Measurements from ENCODE around the gene AFF1. TPM values are rescaled to one million over a fixed set of nuclear protein-coding genes. Genes with fewer than 3 reads are reported as not detected.
A peak's percentile ranks its signal among the peaks of the same experiment; 100 is the strongest.

The AFF1 gene
- total and polyA plus RNA-seq, 2 experiments from 2014 or later = 31.9 to 38.7 TPM

DNA sequence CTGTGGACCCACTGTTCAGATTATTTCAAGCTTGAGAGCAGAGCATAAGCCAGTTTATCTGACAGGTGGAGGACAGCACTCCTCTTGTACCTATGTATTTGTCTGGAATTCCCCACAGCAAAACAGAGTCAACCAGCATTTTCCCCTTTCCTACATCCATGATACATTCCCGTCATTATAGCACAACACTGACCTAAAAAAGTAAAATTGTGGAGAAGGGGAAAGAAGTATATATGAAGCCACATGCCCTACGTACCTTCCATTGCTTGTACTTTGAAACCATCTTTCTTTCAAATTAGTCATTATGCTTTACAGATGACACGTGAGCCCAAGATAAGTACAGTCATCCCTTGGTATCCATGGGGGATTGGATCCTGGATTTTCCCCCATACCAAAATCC, 212.3 kb downstream of the AFF1 start:
- Histone ChIP-seq H3K4me2 (no peak overlapping the region), H3K9me3 (ENCODE audit: low read depth) (no peaks in the 10 kb centered on the region), H2AFZ (no peak overlapping the region), H3K4me3 (no peak overlapping the region), H4K20me1 (ENCODE audit: insufficient read depth, poor library complexity, severe bottlenecking) (no peaks in the 10 kb centered on the region), H3K4me1 (ENCODE audit: insufficient read depth) (peaks cover 14% of the 10 kb centered on the region), H3K27me3 (no peaks in the 10 kb centered on the region), H3K36me3 (replicated peaks; ENCODE audit: insufficient read depth, low read depth) (no peaks in the 10 kb centered on the region), H3K27ac (no peak overlapping the region), H3K79me2 (no peaks in the 10 kb centered on the region), H3K9me2 (replicated peaks; ENCODE audit: insufficient read depth) (no peaks in the 10 kb centered on the region)
- WGBS (ENCODE audit: low lambda C conversion rate, missing lambda C conversion rate) = 93% methylated on average over 3 of the region's 3 CpGs
- TF ChIP-seq EZH2 (IDR thresholded peaks at IDR 0.05; ENCODE audit: borderline replicate concordance) (no peak), EZH2phosphoT487 (IDR thresholded peaks at IDR 0.05; ENCODE audit: low read depth, severe bottlenecking, unreplicated experiment) (no peak)
- TF ChIP-seq, protein P1, sequence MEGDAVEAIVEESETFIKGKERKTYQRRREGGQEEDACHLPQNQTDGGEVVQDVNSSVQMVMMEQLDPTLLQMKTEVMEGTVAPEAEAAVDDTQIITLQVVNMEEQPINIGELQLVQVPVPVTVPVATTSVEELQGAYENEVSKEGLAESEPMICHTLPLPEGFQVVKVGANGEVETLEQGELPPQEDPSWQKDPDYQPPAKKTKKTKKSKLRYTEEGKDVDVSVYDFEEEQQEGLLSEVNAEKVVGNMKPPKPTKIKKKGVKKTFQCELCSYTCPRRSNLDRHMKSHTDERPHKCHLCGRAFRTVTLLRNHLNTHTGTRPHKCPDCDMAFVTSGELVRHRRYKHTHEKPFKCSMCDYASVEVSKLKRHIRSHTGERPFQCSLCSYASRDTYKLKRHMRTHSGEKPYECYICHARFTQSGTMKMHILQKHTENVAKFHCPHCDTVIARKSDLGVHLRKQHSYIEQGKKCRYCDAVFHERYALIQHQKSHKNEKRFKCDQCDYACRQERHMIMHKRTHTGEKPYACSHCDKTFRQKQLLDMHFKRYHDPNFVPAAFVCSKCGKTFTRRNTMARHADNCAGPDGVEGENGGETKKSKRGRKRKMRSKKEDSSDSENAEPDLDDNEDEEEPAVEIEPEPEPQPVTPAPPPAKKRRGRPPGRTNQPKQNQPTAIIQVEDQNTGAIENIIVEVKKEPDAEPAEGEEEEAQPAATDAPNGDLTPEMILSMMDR (IDR thresholded peaks at IDR 0.05; ENCODE audit: poor library complexity) = no peak
- no peak for DNase-seq (ENCODE audit: low spot score)

DNA sequence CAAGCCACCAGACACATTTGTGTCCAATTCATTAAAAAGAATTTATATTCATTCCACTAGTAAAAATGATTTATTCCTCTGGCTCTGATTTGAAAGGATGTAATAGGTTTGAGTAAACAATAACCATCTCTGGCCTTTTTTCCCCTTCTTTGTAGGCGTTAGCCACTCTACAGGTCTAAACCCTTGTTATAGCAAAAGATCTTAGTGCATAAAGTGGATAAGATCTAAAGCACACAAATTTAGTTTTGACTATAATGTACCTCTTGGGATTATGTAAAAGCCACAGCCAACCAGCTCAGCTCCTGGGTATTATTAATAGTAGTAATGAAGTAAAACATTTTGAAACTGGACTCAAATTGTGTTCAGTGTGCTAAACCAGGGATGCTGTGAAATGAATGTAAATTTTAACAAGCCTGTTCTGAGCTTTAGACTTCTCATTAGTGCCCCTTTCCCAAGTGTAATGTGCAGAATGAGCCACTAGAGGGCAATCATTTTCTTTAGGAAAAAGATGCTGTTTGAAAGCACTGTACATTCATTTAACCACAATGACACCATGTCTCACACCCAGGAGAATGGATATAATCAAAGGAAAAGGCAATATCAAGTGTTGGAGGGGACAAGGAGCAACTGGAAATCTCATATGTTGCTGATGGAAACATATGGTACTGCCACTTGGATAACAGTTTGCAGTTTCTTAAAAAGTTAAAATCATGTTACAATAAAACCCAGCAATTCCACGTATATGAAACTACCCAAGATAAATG, 215.9 kb downstream of the AFF1 start:
- Histone ChIP-seq H3K9me2 (replicated peaks; ENCODE audit: insufficient read depth) (no peaks in the 10 kb centered on the region), H4K20me1 (ENCODE audit: insufficient read depth, poor library complexity, severe bottlenecking) (no peaks in the 10 kb centered on the region), H3K27me3 (no peaks in the 10 kb centered on the region), H2AFZ (no peak overlapping the region), H3K4me1 (ENCODE audit: insufficient read depth) (peaks cover 23% of the 10 kb centered on the region), H3K9me3 (ENCODE audit: low read depth) (no peaks in the 10 kb centered on the region), H3K4me2 (no peak overlapping the region), H3K36me3 (replicated peaks; ENCODE audit: insufficient read depth, low read depth) (no peaks in the 10 kb centered on the region), H3K4me3 (no peak overlapping the region), H3K27ac (peak overlapping the region; percentile 43), H3K79me2 (no peaks in the 10 kb centered on the region)
- 32% methylated on average over 2 of the region's 2 CpGs for WGBS (ENCODE audit: low lambda C conversion rate, missing lambda C conversion rate)
- peak; percentile 85 for DNase-seq (ENCODE audit: low spot score)
- TF ChIP-seq EZH2 (IDR thresholded peaks at IDR 0.05; ENCODE audit: borderline replicate concordance) = no peak
- TF ChIP-seq, protein P1 (IDR thresholded peaks at IDR 0.05; ENCODE audit: poor library complexity) = peak; percentile 92

DNA sequence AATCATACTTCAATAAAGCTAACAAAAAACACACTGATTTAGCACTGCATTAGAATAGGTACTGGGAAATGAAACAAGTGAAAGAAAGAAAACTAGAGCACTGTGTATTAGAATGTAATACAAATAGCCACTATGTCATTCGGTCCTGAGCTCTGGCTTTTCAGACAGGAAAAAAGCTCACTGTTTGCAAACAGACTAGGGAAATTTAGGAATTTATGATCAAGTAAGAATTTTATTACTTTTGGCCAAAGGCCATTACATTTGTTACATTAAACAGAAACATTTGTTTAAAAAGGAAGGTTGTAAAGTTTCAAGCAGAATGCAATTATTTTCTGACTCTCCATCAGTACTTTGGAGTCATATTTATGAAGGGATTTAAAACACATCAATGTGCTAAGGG, 216.9 kb downstream of the AFF1 start:
- TF ChIP-seq EZH2 (IDR thresholded peaks at IDR 0.05; ENCODE audit: borderline replicate concordance) (no peak), EZH2phosphoT487 (IDR thresholded peaks at IDR 0.05; ENCODE audit: low read depth, severe bottlenecking, unreplicated experiment) (no peak)
- TF ChIP-seq, protein P1 (IDR thresholded peaks at IDR 0.05; ENCODE audit: poor library complexity) = no peak
- Histone ChIP-seq H3K4me3 (no peak overlapping the region), H3K79me2 (no peaks in the 10 kb centered on the region), H3K36me3 (replicated peaks; ENCODE audit: insufficient read depth, low read depth) (no peaks in the 10 kb centered on the region), H3K9me2 (replicated peaks; ENCODE audit: insufficient read depth) (no peaks in the 10 kb centered on the region), H4K20me1 (ENCODE audit: insufficient read depth, poor library complexity, severe bottlenecking) (no peaks in the 10 kb centered on the region), H3K4me2 (peak overlapping the region; percentile 39), H3K27me3 (no peaks in the 10 kb centered on the region), H3K4me1 (ENCODE audit: insufficient read depth) (peaks cover 23% of the 10 kb centered on the region), H3K27ac (peak overlapping the region; percentile 43), H3K9me3 (ENCODE audit: low read depth) (no peaks in the 10 kb centered on the region), H2AFZ (no peak overlapping the region)
- WGBS (ENCODE audit: low lambda C conversion rate, missing lambda C conversion rate) = 52% methylated on average over 1 of the region's 1 CpG
- peak; percentile 42 for DNase-seq (ENCODE audit: low spot score)
